Suprapubic skin (tissue), 4 donors: ENCODE results near the gene DUSP16. TPM values are rescaled to one million over a fixed set of nuclear protein-coding genes. Genes with fewer than 3 reads are reported as not detected.

Experiments used
- DNase-seq, 2 donors: peaks; one replicate each; pipeline ENCODE4 v3.0.0-alpha.2; 2019; ENCODE audit warnings: low spot score in 2 of 2
- H3K27ac ChIP-seq: fragments of 200-600 bp; sonication (generic); one replicate; pipeline ENCODE4 v1.5.1; 2019
- H3K27me3 ChIP-seq: fragments of 200-600 bp; sonication (generic); one replicate; pipeline ENCODE4 v1.5.1; 2019
- H3K36me3 ChIP-seq: fragments of 200-600 bp; sonication (generic); one replicate; pipeline ENCODE4 v1.5.1; 2019
- H3K4me1 ChIP-seq: fragments of 200-600 bp; sonication (generic); one replicate; pipeline ENCODE4 v1.5.1; 2019
- H3K4me3 ChIP-seq: fragments of 200-600 bp; sonication (generic); one replicate; pipeline ENCODE4 v1.5.1; 2019; ENCODE audit warnings: mild to moderate bottlenecking
- H3K9me3 ChIP-seq: fragments of 200-600 bp; sonication (generic); one replicate; pipeline ENCODE4 v1.5.1; 2019
- CTCF ChIP-seq, 2 donors: fragments of 200-600 bp in 1 of 2; fragments of 450-650 bp in 1 of 2; sonication (generic) in 1 of 2; IDR thresholded peaks; one replicate each; pipeline ENCODE4 v1.5.1; 2016 to 2019; ENCODE audit warnings: antibody characterized with exemption in 2 of 2, mild to moderate bottlenecking in 1 of 2, moderate library complexity in 1 of 2
- EP300 ChIP-seq: sonication (generic); formaldehyde crosslinking; IDR thresholded peaks from one replicate; pipeline ENCODE4 v1.6.1; 2017; ENCODE audit warnings: antibody characterized with exemption
- POLR2A ChIP-seq, 2 donors: fragments of 450-650 bp; IDR thresholded peaks; one replicate each; pipeline ENCODE4 v1.6.1; 2017; ENCODE audit warnings: antibody characterized with exemption in 2 of 2, mild to moderate bottlenecking in 2 of 2, moderate library complexity in 2 of 2
- POLR2AphosphoS5 ChIP-seq, 3 donors: sonication (generic); formaldehyde crosslinking; IDR thresholded peaks; one replicate each; pipeline ENCODE4 v1.6.1; 2017; ENCODE audit warnings: antibody characterized with exemption in 3 of 3
- WGBS: methylation state at CpG from one replicate; pipeline ENCODE4 v1.1.5; 2018; 5-methylcytosine and 5-hydroxymethylcytosine counted together
- total RNA-seq, 4 donors: library from RNA; depleted of rRNA; stranded (reverse); fragments of >200 nt; gene quantifications; one replicate each; pipeline ENCODE4 v1.1.0, GENCODE V29; 2016

The DUSP16 gene
- total RNA-seq, 4 donors from 2014 or later = 20.3 to 33.2 (median 24.8) TPM

GRCh38 chr12:12550277-12550676 lies 12.4 kb downstream of the DUSP16 start:
- Histone ChIP-seq H3K27ac (no peak overlapping the region), H3K4me1 (no peaks in the 10 kb centered on the region), H3K36me3 (no peaks in the 10 kb centered on the region), H3K4me3 (no peak overlapping the region), H3K27me3 (no peaks in the 10 kb centered on the region), H3K9me3 (no peaks in the 10 kb centered on the region)
- DNase-seq = no peak
- WGBS = 89% methylated on average over 2 of the region's 2 CpGs
- no peak for TF ChIP-seq POLR2AphosphoS5 (IDR thresholded peaks at IDR 0.05)
- TF ChIP-seq POLR2A (IDR thresholded peaks at IDR 0.05) = no peak
- no peak for TF ChIP-seq EP300
- TF ChIP-seq CTCF (IDR thresholded peaks at IDR 0.05) = no peak

GRCh38 chr12:12549426-12549825 lies 13.2 kb downstream of the DUSP16 start:
- no peak for DNase-seq
- WGBS = 95% methylated on average over 2 of the region's 2 CpGs
- no peak overlapping the region for H3K27ac ChIP-seq
- H3K36me3 ChIP-seq = no peaks in the 10 kb centered on the region
- no peaks in the 10 kb centered on the region for H3K9me3 ChIP-seq
- no peak for TF ChIP-seq POLR2A (IDR thresholded peaks at IDR 0.05)
- TF ChIP-seq EP300 = no peak
- no peak for TF ChIP-seq CTCF (IDR thresholded peaks at IDR 0.05)
- TF ChIP-seq POLR2AphosphoS5 (IDR thresholded peaks at IDR 0.05) = no peak
- H3K4me3 ChIP-seq = no peak overlapping the region
- no peaks in the 10 kb centered on the region for H3K4me1 ChIP-seq
- H3K27me3 ChIP-seq = no peaks in the 10 kb centered on the region

DNA sequence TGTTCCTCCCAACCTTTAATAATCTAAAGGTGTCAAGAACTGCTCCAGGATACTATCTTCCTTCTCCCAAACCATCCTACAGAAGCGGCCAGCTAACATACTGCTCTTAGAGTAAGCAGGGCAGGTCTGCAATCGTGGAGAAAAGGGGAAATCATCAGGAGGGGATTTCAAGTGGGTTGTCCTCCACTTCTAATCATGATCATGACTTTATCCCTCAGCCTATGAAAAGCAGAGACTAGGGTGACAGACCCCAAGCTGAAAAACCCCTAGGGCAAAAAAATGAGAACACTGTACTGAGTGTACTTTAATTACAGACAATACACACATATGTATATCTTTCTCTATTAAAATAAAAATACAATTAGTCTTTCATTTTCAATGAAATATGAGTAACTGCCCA lies 13.9 kb downstream of the DUSP16 start:
- no peak overlapping the region for H3K27ac ChIP-seq
- no peak for TF ChIP-seq POLR2AphosphoS5 (IDR thresholded peaks at IDR 0.05)
- no peak for TF ChIP-seq CTCF (IDR thresholded peaks at IDR 0.05)
- no peak for TF ChIP-seq POLR2A (IDR thresholded peaks at IDR 0.05)
- TF ChIP-seq EP300 = no peak
- WGBS = 77% methylated on average over 2 of the region's 2 CpGs

GRCh38 chr12:12546314-12546772 lies 16.3 kb downstream of the DUSP16 start:
- Histone ChIP-seq H3K27ac (no peak overlapping the region), H3K4me3 (no peak overlapping the region), H3K4me1 (no peaks in the 10 kb centered on the region), H3K9me3 (no peaks in the 10 kb centered on the region), H3K36me3 (no peaks in the 10 kb centered on the region), H3K27me3 (no peaks in the 10 kb centered on the region)
- TF ChIP-seq POLR2AphosphoS5 (IDR thresholded peaks at IDR 0.05) (no peak), CTCF (IDR thresholded peaks at IDR 0.05) (no peak), POLR2A (IDR thresholded peaks at IDR 0.05) (no peak), EP300 (no peak)
- no peak for DNase-seq
- 88% methylated on average over 1 of the region's 1 CpG for WGBS

More for the DNA sequence above, 13.9 kb downstream of the DUSP16 start:
- H3K27me3 ChIP-seq = no peaks in the 10 kb centered on the region
- no peaks in the 10 kb centered on the region for H3K36me3 ChIP-seq
- H3K4me1 ChIP-seq = no peaks in the 10 kb centered on the region
- DNase-seq = no peak
- H3K9me3 ChIP-seq = no peaks in the 10 kb centered on the region
- no peak overlapping the region for H3K4me3 ChIP-seq

- WGBS = 91% methylated on average over 2 of the region's 2 CpGs
Observed at GRCh38 chr12:12543959-12544358, 18.7 kb downstream of the DUSP16 start.

More at GRCh38 chr12:12543959-12544358, 18.7 kb downstream of the DUSP16 start:
- H3K36me3 ChIP-seq = no peaks in the 10 kb centered on the region
- no peaks in the 10 kb centered on the region for H3K9me3 ChIP-seq
- no peak overlapping the region for H3K27ac ChIP-seq
- H3K4me3 ChIP-seq = no peak overlapping the region
- TF ChIP-seq CTCF (IDR thresholded peaks at IDR 0.05) = no peak
- TF ChIP-seq EP300 = no peak
- TF ChIP-seq POLR2AphosphoS5 (IDR thresholded peaks at IDR 0.05) = no peak
- TF ChIP-seq POLR2A (IDR thresholded peaks at IDR 0.05) = no peak
- H3K4me1 ChIP-seq = no peaks in the 10 kb centered on the region
- H3K27me3 ChIP-seq = no peaks in the 10 kb centered on the region
- no peak for DNase-seq
